GM10847 (cell line): Measurements from ENCODE around the gene UBAP1L.
A peak's percentile ranks its signal among the peaks of the same experiment; 100 is the strongest.

Experiments
- POLR2A ChIP-seq: IDR thresholded peaks from 2 replicates; pipeline ENCODE4 v1.6.1; 2011; ENCODE audit not compliant: insufficient read length; ENCODE audit errors: extremely low read depth

UBAP1L gene

GRCh38 chr15:65115086-65115485, at the start of gene UBAP1L:
UBAP1L (minus strand) TSS chr15:65115200; CDS start chr15:65106215, 8,985 bp downstream.
- TF ChIP-seq POLR2A: no peak

GRCh38 chr15:65164139-65164538, 49.1 kb upstream of the UBAP1L start:
- no peak for TF ChIP-seq POLR2A

- no peak for TF ChIP-seq POLR2A
Observed at GRCh38 chr15:65163041-65163440, 48.0 kb upstream of the UBAP1L start.

GRCh38 chr15:65156692-65157091, 41.7 kb upstream of the UBAP1L start:
- TF ChIP-seq POLR2A: no peak

- no peak for TF ChIP-seq POLR2A
Observed at GRCh38 chr15:65154720-65155119, 39.7 kb upstream of the UBAP1L start.

- TF ChIP-seq POLR2A: no peak
Observed at GRCh38 chr15:65147902-65148301, 32.9 kb upstream of the UBAP1L start.

- no peak for TF ChIP-seq POLR2A
Observed at GRCh38 chr15:65146438-65146837, 31.4 kb upstream of the UBAP1L start.

GRCh38 chr15:65134538-65134937, 19.5 kb upstream of the UBAP1L start:
- no peak for TF ChIP-seq POLR2A

- TF ChIP-seq POLR2A: peak; percentile 83
Observed at GRCh38 chr15:65133548-65134200, 18.7 kb upstream of the UBAP1L start, which contains the start of gene PDCD7. PDCD7 (minus strand) TSS chr15:65133808; CDS start chr15:65133781, 27 bp downstream.

- no peak for TF ChIP-seq POLR2A
Observed at GRCh38 chr15:65132878-65133547, 18.0 kb upstream of the UBAP1L start.

GRCh38 chr15:65130941-65131340, 15.9 kb upstream of the UBAP1L start:
- TF ChIP-seq POLR2A: no peak

- no peak for TF ChIP-seq POLR2A
Observed at GRCh38 chr15:65115542-65115941, 542 bp upstream of the UBAP1L start.

- TF ChIP-seq POLR2A: no peak
Observed at GRCh38 chr15:65110676-65111292, 4.2 kb downstream of the UBAP1L start.

GRCh38 chr15:65106011-65106590, 8.9 kb downstream of the UBAP1L start:
- TF ChIP-seq POLR2A: no peak

GRCh38 chr15:65105038-65105437, 10.0 kb downstream of the UBAP1L start:
- no peak for TF ChIP-seq POLR2A

GRCh38 chr15:65102912-65103311, 12.1 kb downstream of the UBAP1L start:
- TF ChIP-seq POLR2A: no peak
